HAP-1 (cell line): ENCODE measurements around the gene AUTS2.

Source experiments
- DNase-seq, 2 experiments: peaks; one replicate each; pipeline ENCODE4 v3.0.0-alpha.2; 2016 to 2020; ENCODE audit warnings: low spot score in 2 of 2
- H3K27me3 ChIP-seq: fragments of 250-450 bp; sonication (Bioruptor Pico); 2 replicates; pipeline ENCODE4 v1.5.1; 2020; ENCODE audit warnings: low read depth, mild to moderate bottlenecking, moderate library complexity
- H3K36me3 ChIP-seq: fragments of 250-450 bp; sonication (Bioruptor Pico); replicated peaks from 2 replicates; pipeline ENCODE4 v1.5.1; 2020; ENCODE audit warnings: mild to moderate bottlenecking
- H3K4me1 ChIP-seq: fragments of 250-450 bp; sonication (Bioruptor Pico); 2 replicates; pipeline ENCODE4 v1.5.1; 2020; ENCODE audit warnings: mild to moderate bottlenecking
- H3K4me3 ChIP-seq: fragments of 250-450 bp; sonication (Bioruptor Pico); 2 replicates; pipeline ENCODE4 v1.5.1; 2020; ENCODE audit warnings: mild to moderate bottlenecking, moderate library complexity
- H3K9me3 ChIP-seq: fragments of 250-450 bp; sonication (Bioruptor Pico); 2 replicates; pipeline ENCODE4 v1.5.1; 2020; ENCODE audit warnings: mild to moderate bottlenecking, moderate library complexity
- in situ Hi-C: fragments of 300-500 bp; cut with MboI; formaldehyde crosslinking; loops from 3 replicates; pipeline ENCODE4 v1.14.3; 2020; ENCODE audit warnings: low sequenced_read_pairs, inconsistent platforms, mixed read lengths

AUTS2 gene

DNA sequence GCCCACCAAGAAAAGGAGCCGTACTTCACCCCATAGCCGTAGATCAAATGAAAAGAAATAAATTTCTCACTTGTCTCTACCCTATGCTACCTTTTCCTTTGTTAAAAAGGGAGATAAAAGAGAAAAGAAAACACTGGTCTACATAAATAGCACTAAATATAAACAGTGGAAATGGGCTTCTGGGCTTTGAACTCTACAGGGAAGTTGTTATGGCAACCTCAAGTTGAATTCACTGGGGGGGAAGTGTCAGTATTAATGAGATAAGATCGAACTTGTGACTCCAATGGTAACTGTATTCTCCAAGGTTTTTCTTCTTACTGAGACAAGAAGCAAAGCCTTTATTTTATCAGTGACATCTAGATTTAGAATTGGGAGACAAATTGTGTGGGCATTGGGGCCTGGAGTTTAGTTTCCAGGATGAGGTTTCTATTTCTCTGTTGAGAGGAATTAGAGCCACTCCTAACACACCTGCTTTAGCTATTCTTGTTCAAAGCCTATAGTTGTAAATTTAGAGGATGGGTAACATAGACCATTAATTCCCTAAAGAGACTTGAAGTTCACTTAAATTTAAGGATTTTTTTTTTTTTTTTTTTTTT lies 929.3 kb downstream of the AUTS2 start:
- DNase-seq, result no peak
- Histone ChIP-seq H3K4me3 (no peak overlapping the region), H3K4me1 (no peaks in the 10 kb centered on the region), H3K27me3 (no peaks in the 10 kb centered on the region), H3K9me3 (no peaks in the 10 kb centered on the region), H3K36me3 (no peaks in the 10 kb centered on the region)
- in situ Hi-C loops, result no loop called here

- in situ Hi-C loops, result no loop called here
- H3K36me3 ChIP-seq, result no peaks in the 10 kb centered on the region
- no peak overlapping the region for H3K4me3 ChIP-seq
- no peaks in the 10 kb centered on the region for H3K4me1 ChIP-seq
- no peak for DNase-seq
- H3K27me3 ChIP-seq, result no peaks in the 10 kb centered on the region
- no peaks in the 10 kb centered on the region for H3K9me3 ChIP-seq
Observed at GRCh38 chr7:70529436-70529835, 931.2 kb downstream of the AUTS2 start.

DNA sequence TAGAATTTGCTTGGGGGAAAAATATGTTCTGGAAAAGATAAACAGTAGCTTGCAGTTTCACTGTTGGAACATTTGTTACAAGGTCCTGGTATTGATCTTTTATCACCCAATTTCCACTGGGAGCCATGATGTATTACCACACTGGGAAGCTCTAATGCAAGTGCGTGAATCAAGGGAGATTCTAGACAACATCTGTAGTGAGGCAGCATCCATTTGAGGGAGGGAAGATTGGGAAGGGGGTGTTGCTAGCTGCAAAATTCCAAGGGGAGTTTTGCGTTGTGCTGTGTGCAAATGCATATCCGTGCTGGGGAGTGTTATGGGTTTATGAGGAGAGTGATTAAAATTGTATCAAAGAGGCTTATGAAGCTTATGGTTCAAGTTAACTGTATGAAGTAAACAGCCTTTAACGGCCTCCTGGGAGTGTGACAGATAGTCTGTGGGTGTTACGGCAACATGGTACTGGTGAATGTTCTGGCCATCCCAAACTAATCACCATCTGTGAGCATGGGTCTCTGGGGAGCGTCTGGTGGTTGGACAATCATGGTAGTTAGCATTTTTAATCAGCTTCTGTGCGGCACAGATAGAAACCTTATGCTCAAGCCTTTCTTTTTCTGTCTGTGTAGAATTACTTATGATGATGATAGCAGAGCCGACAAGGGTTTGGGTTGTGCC lies 931.8 kb downstream of the AUTS2 start:
- Histone ChIP-seq H3K9me3 (no peaks in the 10 kb centered on the region), H3K4me1 (no peaks in the 10 kb centered on the region), H3K27me3 (no peaks in the 10 kb centered on the region), H3K4me3 (no peak overlapping the region), H3K36me3 (no peaks in the 10 kb centered on the region)
- in situ Hi-C loops, result no loop called here
- DNase-seq, result no peak

- H3K4me3 ChIP-seq, result no peak overlapping the region
- no peaks in the 10 kb centered on the region for H3K4me1 ChIP-seq
- no peak for DNase-seq
- in situ Hi-C loops, result no loop called here
- no peaks in the 10 kb centered on the region for H3K36me3 ChIP-seq
- no peaks in the 10 kb centered on the region for H3K27me3 ChIP-seq
- H3K9me3 ChIP-seq, result no peaks in the 10 kb centered on the region
Observed at GRCh38 chr7:70533614-70534013, 935.3 kb downstream of the AUTS2 start.

DNA sequence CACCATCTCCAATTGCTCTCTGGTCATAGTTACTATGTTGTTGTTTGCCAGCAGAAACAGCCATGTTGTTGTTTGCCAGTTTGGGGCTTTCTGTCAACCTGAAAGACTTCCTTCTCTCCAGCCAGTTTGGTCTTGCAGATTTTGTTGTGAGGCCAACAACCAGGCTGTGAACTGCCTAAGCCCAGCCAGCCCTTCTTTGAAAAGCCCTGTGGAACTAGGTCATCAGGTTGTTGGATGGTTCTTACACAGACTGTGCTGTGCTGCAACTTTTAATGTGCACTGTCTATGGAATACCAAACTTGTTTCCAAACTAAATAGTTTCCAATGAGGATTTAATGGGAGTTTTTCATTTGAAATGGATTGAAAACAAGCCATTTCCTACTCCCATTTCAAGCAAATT lies 940.9 kb downstream of the AUTS2 start:
- in situ Hi-C loops, result no loop called here
- Histone ChIP-seq H3K36me3 (no peaks in the 10 kb centered on the region), H3K4me3 (no peak overlapping the region), H3K4me1 (no peaks in the 10 kb centered on the region), H3K27me3 (no peaks in the 10 kb centered on the region), H3K9me3 (no peaks in the 10 kb centered on the region)
- no peak for DNase-seq

- Histone ChIP-seq H3K9me3 (no peaks in the 10 kb centered on the region), H3K27me3 (no peaks in the 10 kb centered on the region), H3K4me3 (no peak overlapping the region), H3K36me3 (no peaks in the 10 kb centered on the region), H3K4me1 (no peaks in the 10 kb centered on the region)
- DNase-seq, result no peak
- in situ Hi-C loops, result no loop called here
Observed at GRCh38 chr7:70539617-70540016, 941.3 kb downstream of the AUTS2 start.

DNA sequence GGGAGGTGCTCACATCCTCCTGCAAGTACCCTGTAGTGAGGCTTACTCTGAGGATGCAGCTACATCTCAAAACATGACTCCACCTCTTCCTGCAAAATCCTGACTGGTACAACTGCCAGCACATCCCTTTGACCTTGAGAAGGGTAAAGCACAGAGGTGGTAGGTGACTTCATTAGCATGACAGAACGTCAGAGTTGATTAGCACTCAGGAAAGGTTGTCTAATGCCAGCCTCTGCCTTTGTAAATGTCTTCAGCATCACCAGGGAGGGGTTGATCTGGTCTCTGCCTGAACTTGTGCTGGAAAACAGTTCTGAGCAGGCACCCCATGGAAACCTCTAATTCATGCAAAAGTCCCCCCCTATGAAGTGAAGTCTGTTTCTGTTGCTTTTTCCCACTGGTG lies 942.4 kb downstream of the AUTS2 start:
- H3K9me3 ChIP-seq, result no peaks in the 10 kb centered on the region
- in situ Hi-C loops, result no loop called here

GRCh38 chr7:70542750-70543376 lies 944.6 kb downstream of the AUTS2 start:
- DNase-seq, result no peak
- in situ Hi-C loops, result no loop called here

More for the DNA sequence above, 942.4 kb downstream of the AUTS2 start:
- DNase-seq, result no peak
- Histone ChIP-seq H3K4me1 (no peaks in the 10 kb centered on the region), H3K27me3 (no peaks in the 10 kb centered on the region), H3K4me3 (no peak overlapping the region), H3K36me3 (no peaks in the 10 kb centered on the region)

DNA sequence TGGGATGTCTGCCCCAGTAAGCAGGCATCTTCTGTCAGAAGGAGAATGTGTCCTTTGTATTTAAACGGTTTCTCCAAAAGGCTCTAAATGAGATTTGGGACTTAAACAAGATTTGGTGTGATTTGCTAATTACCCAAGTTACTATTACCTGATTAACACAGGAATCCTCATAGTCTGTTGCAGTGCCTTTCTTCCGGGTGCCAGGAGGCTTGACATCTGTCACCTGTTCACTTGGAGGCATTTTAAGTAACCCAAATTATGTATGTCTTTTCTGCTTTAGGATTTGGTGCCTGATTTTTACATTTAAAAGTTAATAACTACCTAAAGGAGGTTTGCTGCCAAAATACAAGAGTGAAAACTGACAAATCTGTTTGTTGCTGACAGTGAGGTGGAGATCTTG lies 945.7 kb downstream of the AUTS2 start:
- in situ Hi-C loops, result no loop called here
- H3K9me3 ChIP-seq, result no peaks in the 10 kb centered on the region
- H3K27me3 ChIP-seq, result no peaks in the 10 kb centered on the region
- DNase-seq, result no peak
- no peaks in the 10 kb centered on the region for H3K4me1 ChIP-seq
- H3K4me3 ChIP-seq, result no peak overlapping the region
- H3K36me3 ChIP-seq, result no peaks in the 10 kb centered on the region

More at GRCh38 chr7:70542750-70543376, 944.6 kb downstream of the AUTS2 start:
- Histone ChIP-seq H3K27me3 (no peaks in the 10 kb centered on the region), H3K9me3 (no peaks in the 10 kb centered on the region), H3K4me3 (no peak overlapping the region), H3K4me1 (no peaks in the 10 kb centered on the region), H3K36me3 (no peaks in the 10 kb centered on the region)

DNA sequence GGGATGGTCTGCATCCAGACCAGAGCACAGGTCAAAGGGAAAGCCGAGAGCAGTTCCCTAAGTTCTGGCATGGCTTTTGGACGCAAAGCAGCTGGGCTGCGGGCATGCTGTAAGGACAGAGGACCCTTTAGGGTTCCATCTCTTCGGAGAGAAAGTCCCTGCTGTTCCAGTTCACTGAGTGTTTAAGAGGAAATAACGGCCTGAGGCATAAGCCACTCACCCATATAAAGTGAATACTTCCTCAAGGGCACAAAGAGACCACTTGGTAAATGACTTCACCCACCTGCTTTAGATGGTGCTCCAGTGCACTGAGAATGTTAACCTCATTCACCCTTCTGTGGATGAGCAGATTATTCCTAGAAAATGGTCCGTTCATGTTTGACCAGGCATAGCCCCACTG lies 946.9 kb downstream of the AUTS2 start:
- H3K9me3 ChIP-seq, result no peaks in the 10 kb centered on the region
- H3K36me3 ChIP-seq, result no peaks in the 10 kb centered on the region
- in situ Hi-C loops, result no loop called here
- H3K27me3 ChIP-seq, result no peaks in the 10 kb centered on the region
- H3K4me1 ChIP-seq, result no peaks in the 10 kb centered on the region
- no peak for DNase-seq
- no peak overlapping the region for H3K4me3 ChIP-seq

- no peak for DNase-seq
- in situ Hi-C loops, result no loop called here
- Histone ChIP-seq H3K36me3 (no peaks in the 10 kb centered on the region), H3K27me3 (no peaks in the 10 kb centered on the region; the same call in 1 of the 2 replicates), H3K9me3 (no peaks in the 10 kb centered on the region), H3K4me3 (no peak overlapping the region), H3K4me1 (no peaks in the 10 kb centered on the region)
Observed at GRCh38 chr7:70552141-70552540, 953.9 kb downstream of the AUTS2 start.

GRCh38 chr7:70553364-70553763 lies 955.1 kb downstream of the AUTS2 start:
- in situ Hi-C loops, result no loop called here

GRCh38 chr7:70554646-70555045 lies 956.4 kb downstream of the AUTS2 start:
- Histone ChIP-seq H3K9me3 (no peaks in the 10 kb centered on the region), H3K27me3 (no peaks in the 10 kb centered on the region; the same call in 1 of the 2 replicates), H3K4me3 (no peak overlapping the region), H3K36me3 (no peaks in the 10 kb centered on the region), H3K4me1 (no peaks in the 10 kb centered on the region)
- in situ Hi-C loops, result no loop called here
- no peak for DNase-seq

More at GRCh38 chr7:70553364-70553763, 955.1 kb downstream of the AUTS2 start:
- H3K36me3 ChIP-seq, result no peaks in the 10 kb centered on the region
- H3K27me3 ChIP-seq, result no peaks in the 10 kb centered on the region; the same call in 1 of the 2 replicates
- no peaks in the 10 kb centered on the region for H3K9me3 ChIP-seq
- no peak for DNase-seq
- H3K4me1 ChIP-seq, result no peaks in the 10 kb centered on the region
- no peak overlapping the region for H3K4me3 ChIP-seq

DNA sequence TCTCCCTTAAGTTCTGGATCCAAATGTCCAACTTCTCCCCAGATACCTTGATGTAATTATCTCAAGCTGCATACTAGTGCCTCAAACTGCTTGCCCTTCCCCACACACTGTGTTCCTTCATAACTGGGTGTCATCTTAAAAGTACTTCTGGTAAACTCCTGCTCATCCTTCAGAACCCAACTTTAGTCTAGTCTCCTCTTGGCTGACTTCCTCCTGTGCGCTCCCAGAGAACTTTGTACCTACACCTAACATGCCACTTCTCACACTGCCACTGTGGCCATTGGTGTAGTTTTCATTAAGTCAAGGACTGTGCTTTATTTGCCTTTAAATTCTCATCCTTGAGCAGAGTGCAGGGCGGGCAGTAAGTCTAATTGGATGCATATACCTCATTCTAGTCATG lies 958.5 kb downstream of the AUTS2 start:
- Histone ChIP-seq H3K9me3 (no peaks in the 10 kb centered on the region), H3K4me1 (no peaks in the 10 kb centered on the region), H3K36me3 (no peaks in the 10 kb centered on the region), H3K4me3 (no peak overlapping the region), H3K27me3 (no peaks in the 10 kb centered on the region; the same call in 1 of the 2 replicates)
- in situ Hi-C loops, result no loop called here
- no peak for DNase-seq
